ENCODE measurements around the gene PPP1R2B.

GRCh38 chr5:156841737-156842136 lies 8.4 kb upstream of the PPP1R2B start:
- TF ChIP-seq, protein P1, sequence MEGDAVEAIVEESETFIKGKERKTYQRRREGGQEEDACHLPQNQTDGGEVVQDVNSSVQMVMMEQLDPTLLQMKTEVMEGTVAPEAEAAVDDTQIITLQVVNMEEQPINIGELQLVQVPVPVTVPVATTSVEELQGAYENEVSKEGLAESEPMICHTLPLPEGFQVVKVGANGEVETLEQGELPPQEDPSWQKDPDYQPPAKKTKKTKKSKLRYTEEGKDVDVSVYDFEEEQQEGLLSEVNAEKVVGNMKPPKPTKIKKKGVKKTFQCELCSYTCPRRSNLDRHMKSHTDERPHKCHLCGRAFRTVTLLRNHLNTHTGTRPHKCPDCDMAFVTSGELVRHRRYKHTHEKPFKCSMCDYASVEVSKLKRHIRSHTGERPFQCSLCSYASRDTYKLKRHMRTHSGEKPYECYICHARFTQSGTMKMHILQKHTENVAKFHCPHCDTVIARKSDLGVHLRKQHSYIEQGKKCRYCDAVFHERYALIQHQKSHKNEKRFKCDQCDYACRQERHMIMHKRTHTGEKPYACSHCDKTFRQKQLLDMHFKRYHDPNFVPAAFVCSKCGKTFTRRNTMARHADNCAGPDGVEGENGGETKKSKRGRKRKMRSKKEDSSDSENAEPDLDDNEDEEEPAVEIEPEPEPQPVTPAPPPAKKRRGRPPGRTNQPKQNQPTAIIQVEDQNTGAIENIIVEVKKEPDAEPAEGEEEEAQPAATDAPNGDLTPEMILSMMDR (IDR thresholded peaks at IDR 0.05), result no peak
- no peak for TF ChIP-seq EP300 (IDR thresholded peaks at IDR 0.05)
- no peak for TF ChIP-seq POLR2A (IDR thresholded peaks at IDR 0.05; ENCODE audit: low read length)
- no peak for TF ChIP-seq REST (IDR thresholded peaks at IDR 0.05)
- no peak for TF ChIP-seq RFX5 (IDR thresholded peaks at IDR 0.05)
- no peak for TF ChIP-seq MAX (IDR thresholded peaks at IDR 0.05)
- no peak for TF ChIP-seq RNF2 (IDR thresholded peaks at IDR 0.05; ENCODE audit: borderline replicate concordance, low read depth)
- no peak for TF ChIP-seq CHD2 (IDR thresholded peaks at IDR 0.05; ENCODE audit: low read length, partially characterized antibody)
- TF ChIP-seq KDM5A (IDR thresholded peaks at IDR 0.05), result no peak
- TF ChIP-seq POLR2AphosphoS2 (conservative IDR thresholded peaks at IDR 0.05; ENCODE audit: low read length), result no peak
- TF ChIP-seq JUNB (IDR thresholded peaks at IDR 0.05), result no peak
- no peak for TF ChIP-seq BCL3 (IDR thresholded peaks at IDR 0.05)
- no peak for TF ChIP-seq USF2 (IDR thresholded peaks at IDR 0.05)
- no peak for TF ChIP-seq MYC (IDR thresholded peaks at IDR 0.05; ENCODE audit: borderline replicate concordance, low read length)

Measured in A549 (cell line).